DOHH2 (cell line): ENCODE data around the gene RBM22.
A peak's percentile ranks its signal among the peaks of the same experiment; 100 is the strongest.

Experiments
- H3F3A ChIP-seq: fragments of 200-600 bp; sonication (generic), shearing (Covaris generic); 2 replicates; pipeline ENCODE4 v1.6.0; 2016; ENCODE audit warnings: antibody characterized with exemption, mild to moderate bottlenecking; ENCODE audit not compliant: control insufficient read depth, insufficient read depth
- H3K27ac ChIP-seq: fragments of 200-600 bp; sonication (generic); 2 replicates; pipeline ENCODE4 v1.5.1; 2014; ENCODE audit warnings: low read depth, mild to moderate bottlenecking, low read length, moderate library complexity
- H3K27me3 ChIP-seq: fragments of 200-600 bp; sonication (generic); 2 replicates; pipeline ENCODE4 v1.6.1; 2014; ENCODE audit warnings: mild to moderate bottlenecking, low read length, mixed read lengths; ENCODE audit not compliant: control insufficient read depth
- H3K36me3 ChIP-seq: fragments of 200-600 bp; sonication (generic); 2 replicates; pipeline ENCODE4 v1.6.1; 2014; ENCODE audit warnings: mild to moderate bottlenecking, low read length, moderate library complexity, mixed read lengths; ENCODE audit not compliant: control insufficient read depth
- H3K4me1 ChIP-seq: fragments of 200-600 bp; sonication (generic); 2 replicates; pipeline ENCODE4 v1.6.1; 2014; ENCODE audit warnings: mild to moderate bottlenecking, low read length, mixed read lengths; ENCODE audit not compliant: control insufficient read depth
- H3K4me2 ChIP-seq: fragments of 200-600 bp; sonication (generic); 2 replicates; pipeline ENCODE4 v1.6.0; 2014; ENCODE audit warnings: mild to moderate bottlenecking, low read length, moderate library complexity
- H3K4me3 ChIP-seq: fragments of 200-600 bp; sonication (generic); 2 replicates; pipeline ENCODE4 v1.5.1; 2014; ENCODE audit warnings: mild to moderate bottlenecking, low read length, mixed read lengths
- H3K79me2 ChIP-seq: fragments of 200-600 bp; sonication (generic); 2 replicates; pipeline ENCODE4 v1.6.1; 2014; ENCODE audit warnings: mild to moderate bottlenecking, low read length, mixed read lengths; ENCODE audit not compliant: control insufficient read depth
- H3K9me2 ChIP-seq: fragments of 200-600 bp; sonication (generic); replicated peaks from 2 replicates; pipeline ENCODE4 v1.6.1; 2014; ENCODE audit warnings: mild to moderate bottlenecking, low read length, mixed read lengths; ENCODE audit not compliant: control insufficient read depth
- H3K9me3 ChIP-seq: fragments of 200-600 bp; sonication (generic); 2 replicates; pipeline ENCODE4 v1.6.1; 2014; ENCODE audit warnings: antibody characterized with exemption, low read length, mixed read lengths; ENCODE audit not compliant: control insufficient read depth, insufficient read depth
- H4K20me1 ChIP-seq: fragments of 200-600 bp; sonication (generic); 2 replicates; pipeline ENCODE4 v1.6.0; 2014; ENCODE audit warnings: low read depth, mild to moderate bottlenecking, antibody characterized with exemption, low read length, moderate library complexity; ENCODE audit not compliant: control insufficient read depth, insufficient read depth
- CTCF ChIP-seq: fragments of 200-600 bp; sonication (generic); IDR thresholded peaks from one replicate; pipeline ENCODE4 v1.5.1; 2014; ENCODE audit warnings: antibody characterized with exemption, mild to moderate bottlenecking, low read depth, low read length; ENCODE audit not compliant: poor library complexity, severe bottlenecking
- EZH2phosphoT487 ChIP-seq: fragments of 200-600 bp; sonication (generic); IDR thresholded peaks from 2 replicates; pipeline ENCODE4 v1.6.1; 2017; ENCODE audit warnings: borderline replicate concordance, mild to moderate bottlenecking, antibody characterized with exemption, low read length, moderate library complexity, mixed read lengths

Gene RBM22

GRCh38 chr5:150656191-150657132 is 44.4 kb downstream of the RBM22 start:
- peaks cover 12% of the 10 kb centered on the region for H3K4me1 ChIP-seq
- no peaks in the 10 kb centered on the region for H4K20me1 ChIP-seq
- H3K27me3 ChIP-seq, result peaks cover 11% of the 10 kb centered on the region
- peak; percentile 42 for TF ChIP-seq CTCF
- TF ChIP-seq EZH2phosphoT487, result no peak
- H3K9me3 ChIP-seq, result no peaks in the 10 kb centered on the region
- H3K4me3 ChIP-seq, result peak overlapping the region; percentile 76
- H3F3A ChIP-seq, result no peaks in the 10 kb centered on the region
- H3K9me2 ChIP-seq, result no peaks in the 10 kb centered on the region
- no peaks in the 10 kb centered on the region for H3K79me2 ChIP-seq
- H3K4me2 ChIP-seq, result peak overlapping the region; percentile 88
- H3K27ac ChIP-seq, result no peak overlapping the region
- H3K36me3 ChIP-seq, result no peaks in the 10 kb centered on the region

- Histone ChIP-seq H3K27me3 (peaks cover 11% of the 10 kb centered on the region), H3K4me2 (no peak overlapping the region), H3K27ac (no peak overlapping the region), H3F3A (no peaks in the 10 kb centered on the region), H3K4me3 (no peak overlapping the region), H3K4me1 (peaks cover 12% of the 10 kb centered on the region), H3K9me2 (no peaks in the 10 kb centered on the region), H3K79me2 (no peaks in the 10 kb centered on the region), H4K20me1 (no peaks in the 10 kb centered on the region), H3K36me3 (no peaks in the 10 kb centered on the region), H3K9me3 (no peaks in the 10 kb centered on the region)
- no peak for TF ChIP-seq EZH2phosphoT487
- TF ChIP-seq CTCF, result no peak
These were observed 45.6 kb downstream of the RBM22 start for GRCh38 chr5:150655221-150655620.

- no peaks in the 10 kb centered on the region for H4K20me1 ChIP-seq
- no peak overlapping the region for H3K4me2 ChIP-seq
- no peak overlapping the region for H3K4me3 ChIP-seq
- H3K79me2 ChIP-seq, result no peaks in the 10 kb centered on the region
- no peaks in the 10 kb centered on the region for H3F3A ChIP-seq
- H3K9me3 ChIP-seq, result no peaks in the 10 kb centered on the region
- H3K27ac ChIP-seq, result no peak overlapping the region
- peaks cover 12% of the 10 kb centered on the region for H3K4me1 ChIP-seq
- H3K9me2 ChIP-seq, result no peaks in the 10 kb centered on the region
- TF ChIP-seq EZH2phosphoT487 (no peak), CTCF (no peak)
- no peaks in the 10 kb centered on the region for H3K36me3 ChIP-seq
- H3K27me3 ChIP-seq, result peaks cover 11% of the 10 kb centered on the region
These were observed 46.9 kb downstream of the RBM22 start for GRCh38 chr5:150653762-150654556.
